Spleen (tissue), 11 donors: ENCODE measurements around the gene GNAI2. TPM values are rescaled to one million over a fixed set of nuclear protein-coding genes. Genes with fewer than 3 reads are reported as not detected.
A peak's percentile ranks its signal among the peaks of the same experiment; 100 is the strongest.

ENCODE experiments used
- DNase-seq: peaks from one replicate; pipeline ENCODE4 v3.0.0-alpha.2; 2020
- H3K27ac ChIP-seq, 8 donors: fragments of 200-600 bp; sonication (generic) in 7 of 8; 1 replicate in 4 of 8; 2 replicates in 4 of 8; pipeline versions ENCODE4 v1.5.0 to v1.8.0; 2016 to 2021; ENCODE audit warnings: inconsistent platforms in 4 of 8, mild to moderate bottlenecking in 4 of 8, moderate library complexity in 1 of 8
- H3K27me3 ChIP-seq, 7 donors: fragments of 200-600 bp; sonication (generic) in 6 of 7; replicated peaks in 1 of 7; 1 replicate in 4 of 7; 2 replicates in 3 of 7; pipeline versions ENCODE4 v1.5.0 to v1.8.0; 2016 to 2021; ENCODE audit warnings: inconsistent platforms in 3 of 7, mild to moderate bottlenecking in 1 of 7
- H3K36me3 ChIP-seq, 6 donors: fragments of 200-600 bp; sonication (generic) in 5 of 6; 1 replicate in 4 of 6; 2 replicates in 2 of 6; pipeline versions ENCODE4 v1.5.0 to v1.8.0; 2016 to 2021; ENCODE audit warnings: inconsistent platforms in 2 of 6
- H3K4me1 ChIP-seq, 6 donors: fragments of 200-600 bp; sonication (generic) in 5 of 6; 1 replicate in 3 of 6; 2 replicates in 3 of 6; pipeline versions ENCODE4 v1.5.0 to v1.8.0; 2016 to 2021; ENCODE audit warnings: inconsistent platforms in 3 of 6
- H3K4me3 ChIP-seq, 8 donors: fragments of 200-600 bp; sonication (generic) in 7 of 8; 1 replicate in 4 of 8; 2 replicates in 4 of 8; pipeline versions ENCODE4 v1.5.0 to v1.8.0; 2016 to 2021; ENCODE audit warnings: inconsistent platforms in 4 of 8, mild to moderate bottlenecking in 4 of 8, moderate library complexity in 2 of 8
- H3K9me3 ChIP-seq, 8 donors: fragments of 200-600 bp; sonication (generic) in 7 of 8; 1 replicate in 4 of 8; 2 replicates in 4 of 8; pipeline versions ENCODE4 v1.5.0 to v1.8.0; 2016 to 2021; ENCODE audit warnings: inconsistent platforms in 4 of 8
- CTCF ChIP-seq, 11 experiments: fragments of 200-600 bp in 7 of 11; fragments of 450-650 bp in 4 of 11; sonication (generic) in 4 of 11; IDR thresholded peaks in 8 of 11; conservative IDR thresholded peaks in 3 of 11; 1 replicate in 7 of 11; 2 replicates in 4 of 11; pipeline versions ENCODE4 v1.4.0 to v1.8.0; 2016 to 2021; ENCODE audit warnings: antibody characterized with exemption in 11 of 11, inconsistent platforms in 4 of 11, mild to moderate bottlenecking in 1 of 11
- POLR2A ChIP-seq, 3 donors: fragments of 450-650 bp; IDR thresholded peaks; one replicate each; pipeline ENCODE4 v1.5.1; 2017; ENCODE audit warnings: antibody characterized with exemption in 3 of 3, mild to moderate bottlenecking in 1 of 3
- POLR2AphosphoS5 ChIP-seq, 3 donors: sonication (generic); formaldehyde crosslinking; IDR thresholded peaks; one replicate each; pipeline ENCODE4 v1.5.1; 2017; ENCODE audit warnings: antibody characterized with exemption in 3 of 3
- WGBS, 5 donors: extraction: QIAGEN DNeasy Blood & Tissue Kit in 3 of 5; methylation state at CpG; one replicate each; pipeline versions ENCODE4 v1.1.5 to v1.1.7; 2013 to 2018; 5-methylcytosine and 5-hydroxymethylcytosine counted together
- intact Hi-C: fragments of 100-400 bp; cut with DNase I; formaldehyde crosslinking; loops from one replicate; pipeline ENCODE4 v1.15.0; 2023; ENCODE audit warnings: low total_unique reads
- polyA plus RNA-seq, 3 donors: library from polyadenylated mRNA; stranded (reverse); fragments of 200-250 nt; gene quantifications; one replicate each; pipeline ENCODE4 v1.2.1, GENCODE V29; 2013
- total RNA-seq, 7 donors: library from RNA; depleted of rRNA in 3 of 7; stranded (reverse); fragments of >200 nt in 3 of 7; fragmentation: NEBNext Ultra II Directional in 4 of 7; extraction: Animal tissue kit (Norgen Biotek cat#: 25700) in 4 of 7; gene quantifications; one replicate each; pipeline versions ENCODE4 v1.1.0 to v1.2.1, GENCODE V29; 2016 to 2021
- donor health status: healthy with polysubstance abuse.
- donor health status: DM: no; HTN: no; CAD: no; lungs with moderate emphysema.
- donor health status: DM: no; HTN: no; CAD: no.
- donor health status: Bipolar disorder and iron deficiency.
- donor health status: healthy.
- donor health status: DM: no; HTN: no; CAD: no.
- donor health status: DM: yes; HTN: yes; CAD: no.

Gene GNAI2
- total and polyA plus RNA-seq, 10 donors = 147 to 466 (median 360) TPM

- TF ChIP-seq CTCF (IDR thresholded peaks at IDR 0.05 in 8 of 11, conservative IDR thresholded peaks at IDR 0.05 in 3 of 11) (peak in 1 of 11 experiments; percentile 18), POLR2A (IDR thresholded peaks at IDR 0.05) (peak in 1 of 3 donors; percentile 33), POLR2AphosphoS5 (IDR thresholded peaks at IDR 0.05) (peak in 2 of 3 donors; percentile 76)
- Histone ChIP-seq H3K27me3 (no peaks in the 10 kb centered on the region), H3K4me1 (peaks cover 18 to 74% (median 47%) of the 10 kb centered on the region in 6 donors), H3K27ac (peak overlapping the region; percentile 31 to 98 (median 94)), H3K36me3 (peaks cover 0 to 10% (median 0%) of the 10 kb centered on the region in 6 donors), H3K4me3 (peak overlapping the region in 7 of 8 donors; percentile 27 to 90 (median 61)), H3K9me3 (no peaks in the 10 kb centered on the region)
- WGBS, 5 donors = 34 to 46% (median 38%) methylated on average over 11 to 12 of the region's 12 CpGs
- DNase-seq = peak; percentile 87
- intact Hi-C loops = no loop called here
Measured at GRCh38 chr3:50299929-50300680, 64.1 kb downstream of the GNAI2 start.

- intact Hi-C loops = no loop called here
- WGBS, 5 donors = 61 to 87% (median 79%) methylated on average over 6 of the region's 6 CpGs
- Histone ChIP-seq H3K9me3 (no peaks in the 10 kb centered on the region), H3K27me3 (no peaks in the 10 kb centered on the region), H3K36me3 (peaks cover 0 to 10% (median 0%) of the 10 kb centered on the region in 6 donors), H3K4me3 (peak overlapping the region in 6 of 8 donors; percentile 27 to 90 (median 59)), H3K4me1 (peaks cover 18 to 75% (median 47%) of the 10 kb centered on the region in 6 donors), H3K27ac (peak overlapping the region; percentile 31 to 98 (median 94))
- no peak for TF ChIP-seq POLR2A (IDR thresholded peaks at IDR 0.05)
- TF ChIP-seq POLR2AphosphoS5 (IDR thresholded peaks at IDR 0.05) = no peak
- TF ChIP-seq CTCF (IDR thresholded peaks at IDR 0.05 in 8 of 11, conservative IDR thresholded peaks at IDR 0.05 in 3 of 11) = no peak
- peak; percentile 80 for DNase-seq
Measured at GRCh38 chr3:50300681-50301254, 64.8 kb downstream of the GNAI2 start.

GRCh38 chr3:50302095-50303012 is 66.3 kb downstream of the GNAI2 start:
- H3K4me3 ChIP-seq = peak overlapping the region; percentile 6 to 90 (median 34)
- peaks cover 0 to 5% (median 0%) of the 10 kb centered on the region in 6 donors for H3K36me3 ChIP-seq
- peak; percentile 79 for DNase-seq
- H3K9me3 ChIP-seq = peaks cover 0 to 1% (median 0%) of the 10 kb centered on the region in 8 donors
- 71 to 83% (median 78%) methylated on average over 24 to 32 of the region's 32 CpGs for WGBS, 5 donors
- H3K4me1 ChIP-seq = peaks cover 18 to 79% (median 45%) of the 10 kb centered on the region in 6 donors
- TF ChIP-seq POLR2A (IDR thresholded peaks at IDR 0.05) (no peak), POLR2AphosphoS5 (IDR thresholded peaks at IDR 0.05) (peak; percentile 18 to 69 (median 22)), CTCF (IDR thresholded peaks at IDR 0.05 in 8 of 11, conservative IDR thresholded peaks at IDR 0.05 in 3 of 11) (no peak)
- intact Hi-C loops = no loop called here
- peak overlapping the region; percentile 2 to 98 (median 94) for H3K27ac ChIP-seq
- H3K27me3 ChIP-seq = no peaks in the 10 kb centered on the region
